Stimulated activated CD8-positive, alpha-beta memory T cell treated with anti-CD3 and anti-CD28 coated beads, Interleukin-4, amount 100 ng/mL, for 4 hours (primary cell): ENCODE results near the gene TRPM3.
"Not testable (repeated sequence)": the region's sequence is repeated elsewhere in the genome, so short reads cannot be mapped to it uniquely, and the experiment has no call there.

Source experiments
- DNase-seq, 2 donors: peaks; one replicate each; pipeline ENCODE4 v3.0.0-alpha.2; 2020; ENCODE audit warnings: low read depth in 2 of 2, low spot score in 1 of 2

The TRPM3 gene

DNA sequence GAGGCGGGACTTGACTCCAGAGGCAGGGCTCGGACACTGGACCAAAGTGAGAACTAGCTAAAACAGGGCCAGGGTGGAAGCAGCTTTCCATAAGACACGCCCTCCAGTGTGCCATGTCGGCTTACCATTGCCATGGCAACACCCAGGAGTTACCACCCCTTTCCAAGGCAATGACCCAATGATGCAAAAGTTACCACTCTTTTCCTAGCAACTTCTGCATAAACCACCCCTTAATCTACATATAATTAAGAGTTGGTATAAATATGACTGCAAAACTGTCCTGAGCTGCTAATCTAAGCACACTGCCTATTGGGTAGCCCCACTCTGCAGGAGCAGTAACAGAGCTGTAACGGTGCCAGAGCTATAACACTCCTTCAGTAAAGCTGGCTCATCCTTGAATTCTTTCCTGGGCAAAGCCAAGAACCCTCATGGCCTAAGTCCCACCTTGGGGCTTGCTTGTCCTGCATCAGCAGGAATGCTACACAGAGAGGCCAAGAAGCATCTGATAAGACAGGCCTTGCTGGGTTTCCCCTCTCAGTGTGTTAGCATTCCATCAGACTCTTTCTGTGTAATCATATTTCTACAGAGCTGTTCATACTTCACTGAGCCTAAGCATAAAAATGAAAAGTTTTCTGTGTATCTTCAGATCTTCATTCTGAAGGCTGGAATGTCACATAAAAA is 444.2 kb downstream of the TRPM3 start:
- DNase-seq = no peak

DNA sequence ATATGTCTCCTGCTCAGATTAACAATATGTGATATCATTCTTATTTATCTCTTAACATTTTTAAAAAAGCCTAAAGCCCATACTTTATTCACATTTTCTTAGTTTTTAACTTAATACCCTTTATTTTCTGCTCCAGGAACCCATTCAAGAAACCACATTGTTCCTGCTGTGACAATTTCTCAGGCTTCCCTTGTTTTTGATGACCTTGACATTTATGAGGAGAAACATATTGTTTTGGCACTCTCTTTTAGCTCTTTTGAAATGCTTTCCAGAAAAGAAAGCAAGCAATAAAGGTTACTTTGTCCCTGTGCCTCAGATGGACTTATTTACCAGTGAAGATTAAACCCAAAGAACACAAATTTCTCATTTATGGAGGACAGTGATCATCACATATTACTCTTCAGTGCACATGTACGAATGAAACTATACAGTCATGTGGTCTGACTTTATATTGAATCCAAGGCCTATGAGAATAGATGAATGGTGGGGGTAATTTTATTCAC is 445.5 kb downstream of the TRPM3 start:
- DNase-seq = no peak

DNA sequence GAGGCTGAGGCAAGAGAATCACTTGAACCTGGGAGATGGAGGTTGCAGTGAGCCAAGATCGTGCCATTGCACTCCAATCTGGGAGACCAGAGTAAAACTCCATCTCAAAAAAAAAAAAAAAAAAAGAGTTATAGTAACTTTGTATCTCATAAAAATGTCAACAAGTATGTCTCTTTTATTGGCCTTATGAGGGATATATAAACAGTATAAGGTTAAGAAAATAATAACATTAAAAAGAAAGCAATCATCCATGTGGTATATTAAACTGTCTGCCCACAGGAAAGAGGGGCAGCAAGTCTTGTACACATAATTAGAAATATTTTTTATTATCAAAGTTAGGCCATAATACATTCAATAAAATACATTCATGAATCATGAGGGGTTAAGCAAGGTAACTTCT is 447.6 kb downstream of the TRPM3 start:
- no peak for DNase-seq

DNA sequence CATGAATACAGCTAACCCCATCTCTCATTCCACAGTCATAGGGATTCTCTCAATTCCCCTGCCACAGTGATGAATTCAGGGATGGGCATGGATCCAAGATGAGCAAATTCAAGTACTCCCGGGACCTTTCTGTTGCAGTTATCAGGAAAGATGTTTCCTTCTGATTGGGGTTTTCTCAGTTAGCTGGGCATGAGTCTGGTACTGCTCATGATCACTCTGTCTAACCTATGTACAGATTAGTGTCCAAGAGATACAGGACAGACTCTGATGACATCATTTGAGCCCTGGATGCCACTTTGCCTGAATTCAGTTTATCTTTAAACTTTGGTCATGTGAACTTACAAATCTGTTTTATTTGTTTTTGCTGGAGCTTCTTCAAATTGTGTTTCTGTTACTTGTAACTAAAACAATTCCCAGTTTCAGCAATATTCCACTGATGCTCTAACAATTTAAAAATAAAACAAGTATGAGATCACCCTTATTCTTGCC is 449.2 kb downstream of the TRPM3 start:
- no peak for DNase-seq

DNA sequence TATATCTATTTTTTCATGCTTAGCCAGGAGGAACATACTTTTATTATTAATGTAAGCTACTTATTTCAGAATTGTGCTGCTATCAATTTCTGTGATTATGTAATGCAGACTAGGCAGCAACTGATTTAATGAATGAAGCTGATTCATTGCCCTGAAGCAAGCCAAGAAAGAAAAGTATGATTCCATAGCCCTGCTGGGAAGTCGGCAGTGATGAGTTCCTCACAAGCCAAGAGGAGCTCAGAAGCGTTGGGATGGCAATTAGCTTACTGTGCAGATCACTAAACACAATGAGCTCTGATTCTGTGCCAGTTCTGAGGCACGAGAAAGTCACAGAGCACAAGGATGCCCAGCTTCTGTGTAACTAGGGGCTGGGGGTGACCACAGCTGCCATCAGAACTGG is 452.7 kb downstream of the TRPM3 start:
- DNase-seq = no peak

DNA sequence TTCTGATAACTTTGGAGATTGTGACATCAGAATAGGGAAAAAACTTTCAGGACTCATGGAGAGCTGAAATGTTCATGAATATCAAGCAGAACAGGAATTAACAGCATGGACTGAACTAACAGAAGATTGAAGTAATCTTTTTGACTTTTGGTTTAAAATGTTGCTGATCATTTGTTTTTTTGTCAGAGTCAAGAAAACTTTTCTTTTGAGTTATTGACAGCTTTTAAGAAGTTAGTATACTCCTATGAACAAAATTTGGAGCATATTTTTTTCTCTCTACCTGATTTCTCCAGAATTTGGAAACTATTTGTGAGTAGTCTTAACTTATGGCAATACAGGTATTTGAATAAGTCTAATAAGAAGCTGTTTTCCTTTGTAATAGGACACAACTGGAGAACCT is 462.7 kb downstream of the TRPM3 start:
- no peak for DNase-seq

DNA sequence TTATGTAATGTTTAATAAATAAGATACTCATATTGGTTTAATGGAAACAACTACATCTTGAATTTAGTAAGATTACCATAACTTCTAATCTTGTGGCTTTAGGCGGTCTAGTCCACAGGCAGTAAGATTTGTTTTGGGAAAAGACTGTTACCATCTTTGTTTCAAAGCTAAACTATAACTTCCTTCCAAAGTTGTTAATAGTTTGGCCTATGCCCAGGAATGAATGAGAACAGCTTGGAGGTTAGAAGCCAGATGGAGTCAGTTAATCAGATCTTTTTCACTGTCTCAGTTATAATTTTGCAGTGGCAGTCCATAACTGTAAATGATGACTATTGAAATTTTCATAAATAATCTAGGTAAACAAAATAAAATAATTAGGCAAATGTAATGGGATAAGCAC is 465.1 kb downstream of the TRPM3 start:
- no peak for DNase-seq

DNA sequence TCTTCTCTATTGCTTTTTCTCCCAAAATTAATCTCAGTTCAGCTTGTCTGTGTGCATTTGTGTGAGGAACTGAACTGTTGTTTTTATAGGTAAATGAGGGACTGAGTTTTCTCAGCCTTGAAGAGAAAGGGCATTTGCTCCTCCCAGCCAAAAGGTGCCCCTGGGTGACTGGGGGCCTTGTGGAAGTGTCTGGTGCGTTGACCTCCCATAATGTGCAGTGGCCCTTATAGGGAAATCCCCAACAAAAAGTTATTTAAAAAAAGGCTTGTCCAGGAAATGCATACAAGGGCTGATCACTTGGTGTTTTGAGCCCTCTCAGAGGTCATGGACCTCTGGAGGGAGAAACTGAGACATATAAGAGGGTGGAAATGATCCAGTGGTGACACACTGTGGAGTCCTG is 467.3 kb downstream of the TRPM3 start:
- DNase-seq = no peak

DNA sequence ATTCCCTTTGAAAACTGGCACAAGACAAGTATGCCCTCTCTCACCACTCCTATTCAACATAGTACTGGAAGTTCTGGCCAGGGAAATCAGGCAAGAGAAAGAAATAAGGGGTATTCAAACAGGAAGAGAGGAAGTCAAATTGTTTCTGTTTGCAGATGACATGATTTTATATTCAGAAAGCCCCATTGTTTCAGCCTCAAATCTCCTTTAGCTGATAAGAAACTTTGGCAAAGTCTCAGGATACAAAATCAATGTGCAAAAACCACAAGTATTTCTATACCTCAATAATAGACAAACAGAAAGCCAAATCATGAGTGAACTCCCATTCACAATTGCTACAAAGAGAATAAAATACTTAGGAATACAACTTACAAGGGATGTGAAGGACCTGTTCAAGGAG is 476.8 kb downstream of the TRPM3 start:
- not testable (repeated sequence) for DNase-seq

DNA sequence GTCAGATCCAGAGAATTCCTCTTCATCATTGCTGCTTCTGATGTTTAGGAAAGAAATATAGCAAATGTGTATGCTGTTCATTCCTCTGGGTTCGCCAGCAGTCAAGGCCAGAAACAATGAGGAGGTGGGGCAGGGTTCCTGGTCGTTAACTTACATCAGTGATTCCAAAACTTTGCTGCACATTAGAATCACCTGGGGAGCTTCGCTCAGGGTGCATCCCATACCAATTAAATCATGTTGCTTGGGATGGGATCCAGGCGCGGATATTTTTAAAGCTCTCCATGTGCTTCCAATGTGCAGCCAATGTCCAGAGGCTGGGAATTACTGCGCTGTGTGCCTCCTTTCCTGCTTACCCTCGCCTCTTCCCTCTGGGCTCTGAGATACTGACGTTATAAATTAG is 479.1 kb downstream of the TRPM3 start:
- no peak for DNase-seq

DNA sequence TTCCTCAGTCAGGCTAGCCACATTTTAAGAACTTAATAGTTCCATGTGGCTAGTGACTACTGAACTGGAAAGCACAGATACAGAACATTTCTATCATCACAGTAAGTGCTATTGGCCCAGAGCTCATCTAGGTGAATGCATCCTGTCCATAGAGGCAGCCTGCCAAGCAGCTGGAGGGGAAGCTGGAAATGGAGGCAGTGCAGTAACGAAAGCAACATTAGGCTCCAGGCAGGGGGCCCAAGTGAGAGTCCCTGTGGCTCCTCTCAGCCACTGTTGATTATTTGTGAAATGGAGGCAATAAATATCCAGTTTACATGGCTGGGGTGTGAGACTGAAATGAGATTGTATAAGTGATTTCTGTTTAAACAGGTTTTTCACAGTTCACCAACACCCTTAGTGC is 479.8 kb downstream of the TRPM3 start:
- DNase-seq = no peak

DNA sequence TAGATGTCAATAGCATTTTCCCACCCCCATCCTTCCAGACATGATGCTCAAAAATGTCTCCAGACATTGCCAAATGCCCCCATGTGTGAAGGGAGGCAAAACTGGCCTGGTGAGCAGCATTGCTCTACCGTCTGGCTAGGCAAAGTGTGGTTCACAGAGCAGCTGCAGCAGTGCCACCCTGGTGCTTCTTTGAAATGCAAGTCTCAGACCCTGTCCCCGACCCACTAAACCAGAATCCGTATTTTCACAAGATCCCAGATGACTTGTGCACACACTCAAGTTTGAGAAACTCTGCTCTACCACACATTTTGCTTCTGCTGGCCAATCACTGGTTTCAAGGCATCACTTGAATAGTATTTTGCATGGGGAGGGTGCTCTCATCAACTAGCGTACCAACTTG is 480.4 kb downstream of the TRPM3 start:
- no peak for DNase-seq

DNA sequence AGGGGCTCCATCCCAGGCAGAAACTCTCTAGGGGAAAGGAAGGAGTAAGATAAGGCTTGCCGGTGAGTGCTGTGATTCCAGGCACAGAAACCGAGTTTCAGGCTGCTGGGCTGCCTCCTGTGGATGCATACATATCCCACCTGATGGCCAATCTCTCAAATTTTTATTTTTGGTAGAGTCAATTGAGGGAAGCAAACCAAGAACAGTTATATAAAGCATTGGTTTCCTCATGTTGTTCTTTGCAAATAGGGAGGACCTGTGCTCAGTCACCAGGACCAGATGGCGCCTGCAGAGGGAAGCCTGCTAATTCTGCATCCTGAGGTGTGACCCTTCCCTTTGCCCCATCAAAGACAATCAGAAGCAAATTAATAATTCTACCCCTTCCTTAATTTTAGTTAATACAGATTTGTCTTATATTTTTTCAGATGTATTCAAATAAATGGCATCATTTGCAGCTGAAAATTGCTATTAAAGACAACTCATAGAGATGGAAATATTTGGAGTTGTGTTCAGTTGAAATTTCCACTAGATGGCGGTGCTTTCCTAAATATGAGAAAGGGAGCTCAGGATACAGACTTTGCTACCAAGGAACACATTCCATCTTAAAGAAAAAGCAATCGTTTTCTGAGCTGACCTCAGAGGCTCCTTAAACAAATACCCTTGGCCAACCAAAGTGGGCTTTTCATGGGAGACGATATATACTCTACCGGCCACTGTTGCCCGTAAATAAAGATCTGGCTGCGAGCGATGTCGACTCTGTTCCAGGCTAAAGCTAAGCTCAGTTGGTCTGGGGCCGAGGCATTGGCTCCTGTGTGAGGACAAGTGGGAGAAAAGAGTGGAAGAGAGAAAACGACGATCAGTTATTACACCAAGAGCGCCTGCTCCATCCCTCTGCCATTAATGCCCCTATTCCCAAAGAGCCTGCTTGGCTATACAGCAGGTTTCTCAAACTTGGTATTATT is 481.3 kb downstream of the TRPM3 start:
- no peak for DNase-seq

DNA sequence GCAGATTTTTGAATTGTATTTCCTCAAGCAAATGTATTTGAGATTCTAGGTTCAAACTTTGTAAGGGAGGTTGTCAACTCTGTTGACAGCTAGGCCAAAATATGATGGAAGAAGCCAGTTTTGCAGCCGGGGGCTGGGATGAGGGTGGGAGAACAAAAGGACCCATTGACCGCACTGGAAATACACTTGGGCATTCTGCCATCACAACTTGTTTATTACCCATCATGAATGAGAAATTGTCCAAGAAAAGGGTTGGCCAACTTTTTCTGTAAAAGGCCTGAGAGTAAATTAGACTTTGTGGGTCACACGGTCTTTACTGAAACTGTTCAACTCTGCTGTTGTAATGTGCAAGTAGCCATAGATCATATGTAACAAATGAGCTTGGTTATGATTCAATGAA is 485.6 kb downstream of the TRPM3 start:
- DNase-seq = no peak

DNA sequence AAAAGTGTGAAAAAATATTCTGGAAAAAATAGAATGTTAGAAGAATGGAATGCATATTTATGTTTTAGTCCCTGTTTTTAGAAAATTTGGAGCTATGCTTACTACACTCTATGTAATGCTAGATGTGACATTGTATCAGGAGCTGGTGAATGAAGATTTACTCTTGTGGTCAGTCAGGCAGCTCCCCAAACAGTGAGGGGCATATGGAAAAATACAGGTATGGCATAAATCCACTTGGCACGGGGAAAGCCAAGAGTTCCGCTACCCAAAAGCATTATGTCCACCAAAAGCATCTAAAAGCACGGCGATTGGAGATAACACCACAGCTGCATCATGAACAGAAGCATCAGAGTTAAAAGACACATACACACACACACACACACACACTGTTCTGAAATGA is 486.7 kb downstream of the TRPM3 start:
- DNase-seq = no peak

DNA sequence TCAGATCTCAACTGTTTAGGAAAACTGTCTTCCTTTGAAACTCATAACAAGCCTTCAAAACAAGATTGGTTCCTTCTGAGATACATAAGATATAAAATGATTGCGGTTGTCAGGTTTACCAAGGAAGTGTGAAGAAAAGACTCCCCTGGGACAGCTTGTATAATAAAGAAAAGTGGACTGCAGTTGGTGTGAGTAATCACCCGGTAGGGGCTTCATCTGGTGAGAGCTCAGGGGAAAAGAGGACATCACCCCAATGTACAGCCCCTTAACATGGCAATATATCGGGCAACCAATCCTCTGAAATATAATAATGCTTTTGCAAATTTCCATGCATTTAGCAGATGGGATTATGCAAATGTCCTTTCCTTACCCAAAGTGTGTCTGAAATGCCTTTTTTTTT is 490.4 kb downstream of the TRPM3 start:
- DNase-seq = no peak

DNA sequence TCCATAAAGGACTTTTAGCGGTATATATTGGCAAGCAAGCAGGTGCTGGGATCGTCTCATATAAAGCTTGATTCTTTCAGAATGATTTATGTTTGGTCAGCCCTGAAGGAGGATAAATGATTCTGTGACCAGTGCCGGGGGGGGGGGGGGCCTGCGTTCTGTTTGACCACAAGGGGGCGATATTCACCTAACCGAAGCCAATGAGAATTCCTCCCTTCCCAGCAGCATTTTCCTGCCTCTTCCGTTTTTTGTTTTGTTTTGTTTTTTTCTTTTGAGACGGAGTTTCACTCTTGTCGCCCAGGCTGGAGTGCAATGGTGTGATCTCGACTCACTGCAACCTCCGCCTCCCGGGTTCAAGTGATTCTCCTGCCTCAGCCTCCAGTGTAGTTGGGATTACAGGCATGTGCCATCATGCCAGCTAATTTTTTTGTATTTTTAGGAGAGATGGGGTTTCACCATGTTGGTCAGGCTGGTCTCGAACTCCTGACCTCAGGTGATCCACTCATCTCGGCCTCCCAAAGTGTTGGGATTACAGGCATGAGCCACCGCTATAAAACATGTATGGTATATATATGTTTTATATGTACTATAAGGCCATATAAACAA is 492.2 kb downstream of the TRPM3 start:
- DNase-seq = not testable (repeated sequence)

DNA sequence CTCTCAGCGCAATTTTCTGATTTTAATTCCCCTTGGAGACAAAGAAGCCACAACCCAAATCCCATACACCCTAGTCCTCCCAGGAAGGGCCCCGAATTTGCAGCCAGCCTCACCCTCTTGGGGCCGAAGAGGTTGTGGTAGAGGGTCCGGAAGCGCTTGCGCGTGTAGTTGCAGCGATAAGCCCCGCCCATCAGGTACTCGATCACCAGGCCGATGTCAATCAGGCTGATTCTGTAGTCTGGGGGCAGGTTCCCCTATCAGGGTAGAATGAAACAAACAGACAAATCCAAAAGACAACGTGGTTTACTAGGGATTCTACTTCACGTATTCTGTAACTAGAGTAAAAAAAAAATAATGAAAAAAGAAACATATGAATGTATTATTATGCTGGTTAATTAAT is 496.3 kb downstream of the TRPM3 start:
- no peak for DNase-seq

DNA sequence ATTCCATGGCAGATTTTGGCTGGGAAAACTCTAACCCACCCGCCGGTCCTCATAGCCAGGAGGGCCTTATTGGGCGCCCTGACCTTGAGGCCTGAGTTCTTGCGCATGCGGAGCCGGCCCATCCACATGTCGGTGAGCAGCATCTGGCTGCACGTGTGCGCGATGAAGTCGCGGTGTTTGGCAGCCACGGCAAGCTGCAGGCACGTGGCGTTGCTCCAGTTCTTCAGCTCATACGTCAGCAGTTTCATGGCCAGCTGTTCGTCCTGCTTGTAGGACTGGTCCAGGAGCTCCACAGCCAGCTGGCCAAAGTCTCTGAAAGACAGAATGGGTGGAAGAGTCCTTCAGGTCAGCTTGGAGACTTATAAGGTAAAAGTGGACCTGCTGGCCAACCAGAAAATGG is 502.6 kb downstream of the TRPM3 start:
- no peak for DNase-seq

DNA sequence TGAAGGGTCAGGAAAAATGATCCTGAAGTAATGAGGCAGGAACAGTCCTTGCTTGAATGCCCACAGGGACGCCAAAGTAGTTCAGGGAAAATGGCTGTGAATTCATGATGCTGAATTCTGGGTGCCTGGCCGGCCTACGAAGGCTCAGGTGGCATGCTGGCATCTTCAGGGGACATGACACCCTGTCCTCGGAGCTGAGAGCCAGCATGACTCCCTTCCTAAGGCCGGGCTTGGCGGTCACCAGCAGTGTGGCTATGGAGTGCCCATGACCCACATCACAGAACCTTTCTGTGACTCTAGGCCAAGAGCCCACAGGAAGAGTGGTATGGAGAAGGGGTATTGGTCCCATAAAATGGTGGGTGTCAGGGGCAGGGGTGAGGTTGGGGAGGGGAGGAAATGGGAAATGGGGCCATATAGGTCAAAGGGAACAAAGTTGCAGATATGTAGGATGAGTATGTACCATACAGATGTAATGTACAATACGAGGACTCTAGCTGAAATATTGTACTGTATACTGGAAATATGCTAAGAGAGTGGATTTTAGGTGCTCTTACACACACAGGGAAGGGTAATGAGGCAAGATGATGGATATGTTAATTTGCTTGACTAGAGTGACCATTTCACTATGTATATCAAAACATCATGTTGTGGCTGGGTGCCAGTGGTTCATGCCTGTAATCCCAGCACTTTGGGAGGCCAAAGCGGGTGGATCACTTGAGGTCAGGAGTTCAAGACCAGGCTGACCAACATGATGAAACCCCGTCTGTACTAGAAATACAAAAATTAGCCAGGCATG is 504.2 kb downstream of the TRPM3 start:
- DNase-seq = no peak
